IPS-11a (cell line): ENCODE measurements around the gene TRAPPC12.
"Not testable (repeated sequence)": the region's sequence is repeated elsewhere in the genome, so short reads cannot be mapped to it uniquely, and the experiment has no call there.

Experiments
- H3K4me3 ChIP-seq: one replicate; pipeline ENCODE4 v1.5.1; 2013; ENCODE audit warnings: low read depth, low read length, control low read depth

TRAPPC12 gene

DNA sequence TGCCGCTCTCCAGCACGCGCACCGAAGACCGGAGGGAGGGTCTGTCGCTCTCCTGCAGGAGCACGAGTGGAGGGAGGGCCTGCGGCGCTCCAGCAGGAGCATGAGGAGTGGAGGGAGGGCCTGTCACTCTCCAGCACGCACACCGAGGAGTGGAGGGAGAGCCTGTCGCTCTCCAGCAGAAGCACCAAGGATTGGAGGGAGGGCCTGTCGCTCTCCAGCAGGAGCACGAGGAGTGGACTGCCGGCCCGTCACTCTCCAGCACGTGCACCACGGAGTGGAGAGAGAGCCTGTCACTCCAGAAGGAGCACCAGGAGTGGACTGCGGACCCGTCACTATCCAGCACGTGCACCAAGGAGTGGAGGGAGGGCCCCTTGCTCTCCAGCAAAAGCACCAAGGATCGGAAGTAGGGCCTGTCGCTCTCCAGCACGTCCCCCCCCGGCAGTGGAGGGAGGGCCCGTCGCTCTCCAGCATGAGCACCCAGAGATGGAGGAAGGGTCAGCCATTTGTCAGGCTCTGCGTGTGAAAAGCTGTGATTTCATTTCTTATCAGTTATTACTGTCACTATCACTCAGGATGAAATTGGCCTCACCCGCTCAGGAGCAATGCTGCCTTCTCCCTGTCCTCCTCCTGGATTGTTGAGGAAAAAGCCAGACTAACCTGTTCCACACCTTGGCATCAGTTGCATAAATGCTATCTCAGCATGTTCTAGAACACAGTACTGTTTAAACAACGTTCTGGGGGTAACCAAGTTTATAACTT is 103.9 kb downstream of the TRAPPC12 start:
- no peak overlapping the region for H3K4me3 ChIP-seq

DNA sequence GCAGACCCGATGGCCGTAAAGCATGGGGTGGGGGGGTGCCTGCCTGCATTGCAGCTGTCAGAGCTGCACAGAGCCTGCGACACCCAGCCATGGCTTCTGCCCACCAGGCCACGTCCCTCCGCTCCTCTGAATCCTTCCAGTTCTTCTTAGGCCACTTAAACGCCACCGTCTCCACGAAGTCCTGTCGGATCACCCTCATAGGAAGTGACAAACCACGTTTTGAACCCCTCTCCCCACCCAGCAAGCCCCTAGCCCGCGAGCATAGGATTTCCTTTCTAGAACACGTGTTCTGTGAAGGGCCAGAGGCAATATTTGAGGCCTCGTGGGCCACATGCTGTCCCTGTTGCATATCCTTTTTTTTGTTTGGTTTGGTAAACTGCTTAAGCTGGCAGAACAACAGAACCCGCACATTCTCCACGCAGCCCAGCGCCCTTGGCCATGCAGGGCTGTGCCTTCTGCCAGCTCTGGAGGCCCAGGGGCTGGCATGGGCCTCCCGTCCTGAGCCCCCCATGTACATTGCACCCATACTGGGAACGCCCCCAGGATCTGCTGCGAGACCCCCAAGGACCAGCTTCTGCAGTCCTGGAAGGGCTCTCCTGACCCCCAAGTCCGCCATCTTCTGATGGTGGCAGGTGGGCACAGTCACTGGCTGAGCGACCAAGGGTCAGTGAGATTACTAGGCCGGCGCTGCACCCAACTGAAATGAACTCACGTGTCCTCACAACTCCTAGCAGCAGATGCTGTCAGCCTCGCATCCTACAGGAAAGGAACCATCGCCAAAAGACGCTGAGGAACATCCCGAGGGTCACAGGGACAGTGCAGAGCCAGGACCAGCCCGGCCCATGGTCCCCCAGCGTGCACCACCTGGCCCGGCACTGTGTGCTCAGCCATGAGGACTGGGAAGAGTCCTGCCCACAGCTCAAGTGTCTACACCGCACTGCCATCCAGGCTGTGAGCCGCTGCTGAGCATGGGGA is 104.8 kb downstream of the TRAPPC12 start:
- no peak overlapping the region for H3K4me3 ChIP-seq

DNA sequence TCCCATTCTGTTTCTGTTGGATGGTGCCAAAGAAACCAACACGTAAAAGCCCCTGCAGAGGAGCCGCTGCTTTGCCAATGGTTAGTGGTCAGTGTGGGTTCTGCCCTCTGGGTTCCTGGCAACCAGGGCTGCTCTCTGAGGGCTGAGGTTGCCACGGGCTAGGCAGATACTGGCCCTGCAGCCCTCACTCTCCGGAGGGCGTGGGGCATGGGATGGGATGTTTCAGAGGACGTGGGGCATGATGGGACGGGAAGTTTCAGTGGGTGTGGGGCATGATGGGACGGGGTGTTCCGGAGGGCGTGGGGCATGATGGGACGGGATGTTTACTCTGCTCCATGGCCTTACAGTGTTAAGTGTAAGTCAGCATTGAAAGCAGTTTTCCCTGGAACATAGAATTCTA is 105.7 kb downstream of the TRAPPC12 start:
- no peak overlapping the region for H3K4me3 ChIP-seq

DNA sequence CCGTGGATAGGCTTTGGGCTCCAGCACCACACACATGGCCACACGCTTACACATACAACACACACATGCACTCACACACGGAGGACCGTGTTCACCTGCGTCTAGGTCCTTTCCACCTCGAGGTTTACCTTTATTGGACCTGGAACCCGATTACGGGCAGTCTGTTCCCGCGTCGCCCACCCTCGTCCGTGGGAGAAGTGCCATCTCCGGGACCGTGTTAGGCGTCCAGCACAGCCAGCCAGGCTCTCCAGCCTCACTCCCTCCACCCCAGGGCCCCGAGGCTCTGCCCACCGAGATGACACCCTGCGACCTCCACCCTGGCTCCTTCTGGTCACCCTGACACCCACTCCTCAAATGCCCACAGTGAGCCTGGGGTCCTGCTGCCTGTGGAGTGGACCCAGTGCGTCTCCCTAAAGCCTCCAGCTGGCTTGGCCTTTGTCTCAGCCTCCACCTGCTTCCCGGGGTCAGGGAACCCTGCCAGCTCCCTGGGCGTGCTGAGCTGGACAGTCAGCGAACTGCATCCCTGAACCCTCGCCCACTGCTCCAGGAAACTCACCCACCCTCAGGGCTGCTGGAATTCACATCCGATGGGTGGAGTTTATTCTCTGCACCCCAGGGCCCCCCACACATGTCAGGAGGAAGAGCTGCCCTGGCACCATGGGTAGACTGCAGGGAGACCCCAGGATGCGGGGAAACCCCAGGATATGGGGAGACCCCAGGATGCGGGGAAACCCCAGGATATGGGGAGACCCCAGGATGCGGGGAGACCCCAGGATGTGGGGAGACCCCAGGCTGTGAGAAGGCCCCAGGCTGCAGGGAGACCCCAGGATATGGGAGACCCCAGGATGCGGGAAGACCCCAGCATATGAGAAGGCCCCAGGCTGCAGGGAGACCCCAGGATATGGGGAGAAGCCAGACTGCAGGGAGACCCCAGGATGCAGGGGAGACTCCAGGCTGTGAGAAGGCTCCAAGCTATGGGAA is 106.8 kb downstream of the TRAPPC12 start:
- H3K4me3 ChIP-seq, result no peak overlapping the region

DNA sequence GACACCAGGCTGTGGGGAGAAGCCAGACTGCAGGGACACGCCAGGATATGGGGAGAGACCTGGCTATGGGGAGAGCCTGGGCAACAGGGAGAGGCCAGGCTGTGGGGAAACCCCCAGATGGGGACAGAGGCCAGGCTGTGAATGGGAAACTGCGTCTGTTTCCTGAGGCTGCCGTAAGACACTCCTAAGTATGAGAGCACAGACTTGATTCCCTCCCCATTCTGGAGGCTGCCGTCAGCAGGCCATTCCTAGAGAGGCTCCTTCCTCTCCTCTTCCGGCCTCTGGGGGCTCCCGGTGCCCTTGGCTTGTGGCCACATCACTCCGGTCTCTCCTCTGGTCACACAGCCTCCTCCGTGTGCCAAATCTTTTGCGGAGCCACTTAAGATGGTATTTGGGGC is 107.5 kb downstream of the TRAPPC12 start:
- H3K4me3 ChIP-seq, result no peak overlapping the region

DNA sequence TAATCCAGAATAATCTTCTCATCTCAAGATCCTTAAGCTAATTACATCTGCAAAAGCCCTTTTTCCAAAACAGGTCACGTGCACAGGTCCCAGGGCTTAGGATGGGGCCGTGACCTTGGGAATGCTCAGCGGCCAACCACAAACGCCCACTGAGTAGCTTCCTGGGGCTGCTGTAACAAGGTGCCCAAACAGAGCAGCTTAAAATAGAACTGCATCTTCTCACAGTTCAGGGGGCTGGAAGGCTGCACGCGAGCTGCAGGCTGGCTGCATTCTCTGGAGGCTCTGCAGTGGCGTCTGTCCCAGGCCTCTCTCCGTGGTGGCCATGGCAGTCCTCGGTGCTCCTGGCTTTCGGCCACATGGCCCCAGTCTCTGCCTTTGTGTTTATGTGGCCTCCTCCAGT is 107.9 kb downstream of the TRAPPC12 start:
- H3K4me3 ChIP-seq, result no peak overlapping the region

DNA sequence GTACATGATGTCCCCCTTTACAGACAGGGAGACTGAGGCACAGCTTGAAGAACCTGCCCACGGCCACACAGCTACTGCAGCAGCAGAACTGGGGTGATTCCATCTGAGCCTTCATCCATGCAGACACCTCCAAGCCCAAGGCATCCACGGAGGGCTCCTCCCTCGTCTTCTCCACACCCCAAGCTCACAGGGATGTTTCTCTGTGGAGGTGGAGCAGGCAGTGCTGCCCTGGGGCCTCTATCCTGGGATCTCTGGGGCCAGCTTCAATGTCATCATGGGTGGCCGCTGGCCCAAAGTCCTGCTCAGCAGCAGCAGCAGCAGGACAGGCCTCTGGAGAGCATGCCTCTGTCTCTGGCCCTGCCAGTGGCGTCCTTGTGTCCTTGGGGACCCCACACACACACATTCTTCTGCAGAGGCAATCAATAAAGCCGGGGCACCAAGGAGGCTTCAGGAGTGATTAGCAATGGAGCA is 108.6 kb downstream of the TRAPPC12 start:
- no peak overlapping the region for H3K4me3 ChIP-seq

DNA sequence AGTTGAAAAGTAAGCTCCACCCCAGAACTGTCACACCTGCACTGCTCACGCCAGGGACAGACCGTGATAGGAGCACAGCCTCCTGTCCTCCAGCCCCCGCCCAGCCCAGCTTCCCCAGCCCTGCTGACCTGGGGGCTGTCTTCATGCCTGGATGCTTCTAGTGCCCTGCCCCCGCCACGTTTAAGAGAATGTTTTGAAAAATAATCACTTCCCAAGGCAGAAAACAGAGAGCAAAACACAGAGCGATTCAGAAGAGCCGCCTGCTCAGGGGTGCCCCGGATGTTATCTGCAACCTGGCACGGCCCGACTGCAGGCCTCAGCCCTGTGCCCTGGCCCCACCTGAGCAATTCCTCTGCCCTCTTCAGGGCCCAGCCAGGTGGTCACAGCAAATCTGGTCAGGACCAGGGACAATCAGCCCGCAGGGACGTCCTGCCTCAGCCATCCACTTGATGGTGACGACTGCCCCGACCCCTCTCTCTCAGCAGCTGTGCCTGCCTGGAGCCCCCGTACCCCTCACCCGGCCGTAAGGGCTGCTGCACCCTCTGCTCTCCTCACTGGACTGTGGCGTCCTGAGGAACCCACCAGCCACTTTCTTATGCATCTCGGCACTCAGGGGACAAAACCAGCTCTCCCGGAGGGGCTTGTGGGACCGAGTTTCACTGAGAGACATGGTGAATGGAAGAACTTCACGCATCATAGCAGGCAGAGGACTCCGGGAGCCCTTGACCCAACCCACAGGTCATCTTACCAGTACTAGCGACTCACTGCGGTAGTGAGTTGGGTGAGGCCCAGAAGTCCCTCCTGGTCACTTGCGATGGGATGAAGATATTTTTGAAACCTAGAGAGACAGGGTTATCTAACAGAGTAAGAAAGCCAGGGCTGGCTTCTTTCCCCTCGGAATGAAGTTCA is 109.6 kb downstream of the TRAPPC12 start:
- no peak overlapping the region for H3K4me3 ChIP-seq

DNA sequence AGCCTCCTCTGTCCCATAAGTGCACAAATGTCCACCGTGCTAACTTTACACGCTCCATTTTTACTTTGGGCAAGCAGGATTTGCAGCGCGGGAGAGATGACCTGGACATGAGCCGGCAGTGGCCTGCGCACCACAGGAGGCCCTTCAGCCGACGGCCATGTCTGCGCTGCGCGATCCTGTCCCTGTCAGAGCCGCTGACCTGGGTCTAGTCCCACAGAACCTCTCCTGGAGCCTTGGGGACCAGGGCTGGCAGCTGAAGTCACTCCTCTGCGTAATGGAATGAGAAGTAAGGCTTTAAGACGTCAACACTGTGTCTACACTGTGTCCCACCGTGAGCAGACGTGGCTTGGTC is 110.2 kb downstream of the TRAPPC12 start:
- H3K4me3 ChIP-seq, result no peak overlapping the region

DNA sequence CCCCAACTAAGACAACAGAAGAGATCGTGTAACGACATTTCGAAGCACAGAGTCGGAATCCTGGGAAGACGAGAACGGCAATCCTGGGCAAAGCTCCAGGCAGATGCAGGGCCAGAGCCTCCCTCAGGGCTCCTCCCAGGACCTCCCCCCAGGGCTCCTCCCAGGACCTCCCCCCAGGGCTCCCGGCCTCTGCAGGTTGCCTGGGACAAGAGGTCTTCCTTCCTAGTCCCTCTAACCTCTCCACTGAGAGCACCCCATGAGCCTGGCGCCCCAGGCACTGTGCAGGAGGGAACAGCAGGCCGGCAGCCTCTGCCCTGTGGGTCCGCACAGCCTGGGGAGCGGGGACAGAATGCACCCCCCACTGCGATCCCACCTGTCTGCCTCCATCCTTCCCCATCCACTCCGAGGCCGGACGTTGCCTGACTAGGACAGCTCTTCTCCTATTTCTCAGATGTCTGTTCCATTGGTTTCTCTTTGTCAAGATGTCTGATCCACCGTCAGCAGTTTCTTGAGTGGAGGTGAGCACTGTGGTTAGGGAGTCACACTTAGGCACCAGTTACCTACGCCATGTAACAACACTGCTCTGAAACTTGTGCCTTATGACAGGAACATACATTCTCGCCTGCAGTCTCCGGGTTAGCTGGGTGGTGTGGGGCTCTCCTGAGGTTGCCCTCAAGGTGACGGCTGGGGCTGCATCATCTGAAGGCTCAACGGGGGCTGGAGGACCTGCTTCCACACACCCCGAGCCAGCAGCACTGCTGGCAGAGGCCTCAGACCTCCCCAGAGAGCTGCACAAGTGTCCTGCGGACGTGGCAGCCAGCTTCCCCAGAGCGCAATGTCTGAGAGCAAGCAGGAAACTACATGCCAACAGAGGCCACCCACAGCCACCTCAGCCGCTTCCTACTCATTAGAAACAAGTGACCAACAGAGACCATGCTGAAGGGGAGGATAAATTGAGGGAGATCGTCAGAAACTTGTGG is 111.0 kb downstream of the TRAPPC12 start:
- no peak overlapping the region for H3K4me3 ChIP-seq

DNA sequence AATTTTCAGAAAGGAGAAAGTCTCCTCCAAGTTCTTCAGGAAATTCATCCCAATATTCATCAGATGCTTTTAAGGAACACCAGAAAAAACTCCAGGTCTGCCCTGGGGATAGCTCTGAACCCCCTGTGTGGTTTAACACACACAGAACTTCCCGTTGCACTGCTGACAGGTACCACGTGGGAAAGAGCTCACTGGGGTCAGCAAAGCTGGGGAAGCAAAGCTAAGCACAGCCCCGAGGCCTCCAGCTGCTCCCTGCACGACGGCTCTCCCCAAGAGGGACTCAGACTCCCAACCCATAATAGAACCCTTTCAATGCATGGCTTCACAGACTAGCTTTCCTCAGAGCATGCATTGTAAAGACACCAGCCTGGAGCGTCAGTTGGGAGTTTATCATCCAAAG is 111.8 kb downstream of the TRAPPC12 start:
- H3K4me3 ChIP-seq, result no peak overlapping the region

DNA sequence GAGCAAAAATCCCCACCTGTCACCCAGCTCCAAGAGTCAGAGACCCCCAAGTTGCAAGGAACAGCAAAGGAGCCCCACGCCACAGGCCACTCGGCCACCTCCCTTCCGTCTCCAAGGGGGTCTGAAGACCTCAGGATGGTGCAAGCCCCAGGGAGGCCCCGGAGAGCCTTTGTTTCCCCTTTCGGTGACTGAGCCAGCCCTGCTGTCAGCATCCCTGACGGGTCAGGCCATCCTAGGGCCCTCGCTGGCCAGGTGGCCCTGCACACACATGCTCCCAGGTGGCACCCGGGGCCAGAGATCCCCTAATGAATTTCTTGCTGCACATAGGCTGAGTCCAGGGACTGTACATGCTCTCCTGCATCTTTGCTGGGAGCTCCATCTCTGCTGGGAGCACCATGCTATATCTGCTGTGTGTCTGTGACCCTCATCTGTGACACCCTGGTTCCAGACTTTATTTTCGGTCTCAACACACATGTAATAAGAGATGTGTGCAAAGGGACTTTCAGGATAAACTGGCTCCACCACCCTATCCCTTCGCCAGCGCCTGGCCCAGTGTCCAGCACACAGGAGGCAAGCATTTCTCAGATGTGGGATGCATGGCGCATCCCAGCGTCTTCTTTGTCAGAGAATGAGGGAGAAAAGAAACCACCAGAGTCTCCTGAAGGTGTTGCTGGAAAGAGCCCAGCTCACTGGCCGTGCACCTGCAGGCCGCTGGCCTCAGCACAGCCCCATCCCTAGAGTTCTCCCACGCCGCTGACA is 112.4 kb downstream of the TRAPPC12 start:
- no peak overlapping the region for H3K4me3 ChIP-seq

DNA sequence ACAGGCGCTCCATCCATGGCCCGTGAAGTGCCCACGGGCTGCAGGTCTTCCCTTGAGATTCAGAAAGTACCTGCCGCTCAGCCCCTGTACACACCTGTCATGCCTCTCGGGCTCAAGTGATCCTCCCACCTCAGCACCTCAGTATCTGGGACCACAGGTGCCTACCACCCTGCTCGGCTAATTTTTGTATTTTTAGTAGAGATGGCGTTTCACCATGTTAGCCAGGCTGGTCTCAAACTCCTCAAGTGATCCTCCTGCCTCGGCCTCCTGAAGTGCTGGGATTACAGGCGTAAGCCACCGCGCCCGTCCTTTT is 112.9 kb downstream of the TRAPPC12 start:
- not testable (repeated sequence) for H3K4me3 ChIP-seq

DNA sequence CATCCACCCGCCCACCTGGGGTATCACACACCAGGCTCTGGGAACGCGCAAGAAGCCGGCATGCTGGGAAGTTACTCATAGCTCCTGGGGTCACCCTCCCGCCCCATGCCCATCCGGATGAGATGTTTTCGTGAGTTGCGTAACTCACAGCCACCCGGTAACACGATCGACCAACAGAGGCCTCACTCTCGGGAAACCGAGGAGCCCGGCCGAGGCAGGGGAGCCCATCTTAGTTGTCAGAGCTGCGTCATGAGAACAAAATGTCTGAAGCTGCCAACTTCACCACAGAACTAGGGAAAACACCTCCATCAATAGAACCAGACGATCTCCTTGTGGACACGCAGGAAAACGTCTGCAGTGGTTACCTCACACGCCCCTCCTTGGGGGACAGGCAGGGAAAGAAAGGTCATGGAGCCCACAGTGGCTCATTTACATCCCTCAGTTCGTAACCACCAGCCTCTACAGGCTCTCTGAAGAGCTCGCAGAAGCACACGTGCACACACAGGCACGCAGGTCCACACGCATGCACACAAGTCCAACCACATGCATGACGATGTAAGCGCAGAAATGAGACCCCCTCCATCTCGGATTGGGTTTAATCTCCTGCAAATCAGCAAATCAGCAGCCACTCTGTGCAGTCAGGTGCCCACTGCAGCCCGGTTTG is 113.6 kb downstream of the TRAPPC12 start:
- H3K4me3 ChIP-seq, result no peak overlapping the region

DNA sequence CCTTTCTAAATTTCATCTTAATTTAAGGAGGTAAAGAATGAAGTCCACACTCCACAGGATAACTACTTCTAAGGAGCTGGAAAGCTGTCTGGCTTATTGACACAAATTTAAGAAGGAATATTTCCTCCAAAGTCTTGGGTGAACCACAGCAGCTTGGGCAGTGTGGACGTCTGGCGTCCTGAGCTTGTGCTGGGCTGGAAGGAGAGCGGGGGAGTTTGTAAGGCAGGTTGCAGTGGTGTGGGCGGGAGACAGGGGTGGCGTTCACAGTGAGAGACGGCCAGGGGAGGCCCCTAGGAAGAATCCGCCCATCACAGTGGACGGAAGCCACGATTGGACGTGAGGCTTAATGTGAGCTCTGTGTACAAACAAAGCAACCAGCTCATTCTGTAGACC is 114.1 kb downstream of the TRAPPC12 start:
- H3K4me3 ChIP-seq, result no peak overlapping the region

DNA sequence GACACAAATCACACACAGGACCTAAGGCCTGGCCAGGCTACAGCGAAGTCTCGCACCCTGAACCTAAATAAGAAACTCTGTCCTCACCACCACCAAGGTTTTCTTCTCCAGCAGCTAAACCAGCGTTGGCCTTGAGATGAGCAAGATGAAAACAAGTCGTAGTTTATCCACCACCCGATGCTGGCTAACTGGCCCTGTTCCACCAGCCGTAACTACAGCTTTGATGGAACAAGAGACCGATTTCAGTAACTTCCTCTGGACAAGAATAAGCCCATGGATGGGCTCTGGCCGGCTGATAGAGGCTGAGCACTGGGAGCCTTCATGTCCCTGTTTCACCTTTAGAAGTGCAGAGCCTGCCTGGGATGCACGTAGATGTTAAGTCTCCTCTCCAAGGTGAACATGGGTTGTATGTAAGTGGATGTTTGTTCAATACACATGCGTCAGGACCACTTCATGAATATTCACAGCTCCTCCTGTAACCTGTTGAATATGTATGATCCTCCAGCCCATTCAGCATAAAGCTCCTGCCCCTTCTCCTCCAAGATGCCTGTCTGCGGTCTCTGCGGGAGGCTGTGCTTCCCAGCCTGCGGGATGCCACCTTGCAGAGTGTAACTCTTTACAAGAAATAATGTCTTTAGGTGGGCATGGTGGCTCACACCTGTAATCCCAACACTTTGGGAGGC is 115.6 kb downstream of the TRAPPC12 start:
- H3K4me3 ChIP-seq, result no peak overlapping the region

DNA sequence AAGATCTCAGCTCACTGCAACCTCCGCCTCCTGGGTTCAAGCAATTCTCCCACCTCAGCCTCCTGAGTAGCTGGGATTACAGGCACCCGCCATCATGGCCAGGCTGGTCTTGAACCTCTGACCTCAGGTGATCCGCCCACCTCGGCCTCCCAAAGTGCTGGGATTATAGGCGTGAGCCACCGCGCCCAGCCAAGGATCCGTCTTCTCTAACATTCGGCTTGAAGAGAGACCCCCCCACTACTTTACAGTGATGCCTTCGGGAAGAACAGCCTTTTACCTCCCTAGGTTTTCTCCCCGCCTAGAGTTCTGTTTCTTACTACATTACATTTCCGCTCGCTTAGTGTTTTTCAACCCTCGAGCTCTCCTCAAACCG is 117.2 kb downstream of the TRAPPC12 start:
- not testable (repeated sequence) for H3K4me3 ChIP-seq
